Measurements from ENCODE around the gene GPR119. TPM values are rescaled to one million over a fixed set of nuclear protein-coding genes. Genes with fewer than 3 reads are reported as not detected.

Gene GPR119
- total and polyA plus RNA-seq, 2 of the 4 experiments (the other 2 are of a cell fraction): not detected

DNA sequence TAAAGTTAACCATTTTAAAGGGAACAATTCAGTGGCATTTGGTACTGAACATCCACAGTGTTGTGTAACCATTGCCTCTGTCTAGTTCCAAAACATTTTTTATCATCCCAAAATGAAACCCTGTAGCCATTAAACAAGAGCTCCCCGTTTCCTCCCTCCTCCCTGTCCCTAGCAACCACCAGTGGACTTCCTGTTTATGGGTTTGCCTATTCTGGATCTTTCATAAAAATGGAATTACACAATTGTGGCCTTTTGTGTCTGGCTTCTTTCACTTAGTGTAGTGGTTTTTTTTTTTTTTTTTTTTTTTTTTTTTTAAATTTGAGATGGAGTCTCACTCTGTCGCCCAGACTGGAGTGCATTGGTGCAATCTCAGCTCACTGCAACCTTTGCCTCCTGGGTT, 27.9 kb upstream of the GPR119 start:
- Histone ChIP-seq H2AK9ac (replicated peaks; ENCODE audit: low read depth, low read length, poor library complexity) (no peak overlapping the region), H3K9ac (ENCODE audit: low read depth, low read length) (no peak overlapping the region), H3K9me3 (ENCODE audit: control insufficient read depth, insufficient read depth, low read length) (no peaks in the 10 kb centered on the region), H3K4me3 (ENCODE audit: insufficient read depth, low read depth, low read length) (no peak overlapping the region), H2BK5ac (ENCODE audit: low read depth, low read length, poor library complexity, severe bottlenecking) (no peak overlapping the region), H4K20me1 (ENCODE audit: insufficient read depth, low read length) (no peaks in the 10 kb centered on the region), H4K91ac (ENCODE audit: insufficient read depth, low read depth, low read length) (no peak overlapping the region), H4K5ac (ENCODE audit: low read depth, low read length) (no peak overlapping the region), H3K27ac (ENCODE audit: insufficient read depth, low read length) (no peak overlapping the region), H3K36me3 (ENCODE audit: control insufficient read depth, insufficient read depth, low read length) (peaks cover 8% of the 10 kb centered on the region), H3K4ac (ENCODE audit: low read depth, low read length) (no peak overlapping the region), H3K4me1 (ENCODE audit: control insufficient read depth, insufficient read depth, low read length) (no peaks in the 10 kb centered on the region), H3K23ac (ENCODE audit: low read depth, low read length) (no peak overlapping the region), H2AK5ac (ENCODE audit: low read depth, low read length) (no peak overlapping the region), H3K27me3 (ENCODE audit: control insufficient read depth, insufficient read depth, low read length) (no peaks in the 10 kb centered on the region), H4K8ac (ENCODE audit: low read depth in 2 of 2, low read length in 2 of 2) (no peak overlapping the region), H2BK120ac (ENCODE audit: low read depth, low read length) (no peak overlapping the region), H3K56ac (ENCODE audit: extremely low read depth, insufficient read depth, low read length) (no peak overlapping the region), H2AFZ (replicated peaks; ENCODE audit: low read length, poor library complexity) (no peak overlapping the region), H2BK15ac (ENCODE audit: low read depth, low read length) (no peak overlapping the region), H2BK20ac (ENCODE audit: low read depth, low read length) (no peak overlapping the region), H3K4me2 (ENCODE audit: low read depth, low read length) (no peak overlapping the region), H3K18ac (ENCODE audit: low read depth, low read length) (no peak overlapping the region), H3K79me1 (ENCODE audit: low read depth in 1 of 2, low read length in 2 of 2) (no peaks in the 10 kb centered on the region), H3K9me1 (ENCODE audit: insufficient read depth, low read length) (no peaks in the 10 kb centered on the region), H3K14ac (replicated peaks; ENCODE audit: low read depth, low read length) (no peak overlapping the region)
- no CpG with 5 or more reads among the region's 2 CpGs for WGBS, 2 experiments (ENCODE audit: extremely low coverage in 2 of 2, insufficient read length in 1 of 2)
- no peak for DNase-seq
- ChIA-PET POLR2A (ENCODE audit: unreplicated experiment) (no interaction called here), CTCF (no interaction called here)
- intact Hi-C loops (cut with micrococcal nuclease): no loop called here
- in situ Hi-C loops (cut with MboI; ENCODE audit: low sequenced_read_pairs): no loop called here
- no peak for TF ChIP-seq RCOR1 (IDR thresholded peaks at IDR 0.05; ENCODE audit: insufficient replicate concordance, low read length)
- TF ChIP-seq NFE2L2 (IDR thresholded peaks at IDR 0.05; ENCODE audit: low read depth, low read length): no peak
- no peak for TF ChIP-seq RAD21 (IDR thresholded peaks at IDR 0.05; ENCODE audit: low read length)
- TF ChIP-seq CHD1 (IDR thresholded peaks at IDR 0.05; ENCODE audit: low read depth, low read length): no peak
- TF ChIP-seq, protein P1, sequence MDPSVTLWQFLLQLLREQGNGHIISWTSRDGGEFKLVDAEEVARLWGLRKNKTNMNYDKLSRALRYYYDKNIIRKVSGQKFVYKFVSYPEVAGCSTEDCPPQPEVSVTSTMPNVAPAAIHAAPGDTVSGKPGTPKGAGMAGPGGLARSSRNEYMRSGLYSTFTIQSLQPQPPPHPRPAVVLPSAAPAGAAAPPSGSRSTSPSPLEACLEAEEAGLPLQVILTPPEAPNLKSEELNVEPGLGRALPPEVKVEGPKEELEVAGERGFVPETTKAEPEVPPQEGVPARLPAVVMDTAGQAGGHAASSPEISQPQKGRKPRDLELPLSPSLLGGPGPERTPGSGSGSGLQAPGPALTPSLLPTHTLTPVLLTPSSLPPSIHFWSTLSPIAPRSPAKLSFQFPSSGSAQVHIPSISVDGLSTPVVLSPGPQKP (IDR thresholded peaks at IDR 0.05; ENCODE audit: borderline replicate concordance, low read depth, low read length): no peak
- no peak for TF ChIP-seq MAFK (IDR thresholded peaks at IDR 0.05; ENCODE audit: low read depth, low read length)
- TF ChIP-seq SMC3 (IDR thresholded peaks at IDR 0.05; ENCODE audit: low read depth, low read length): no peak
- TF ChIP-seq, protein P2, sequence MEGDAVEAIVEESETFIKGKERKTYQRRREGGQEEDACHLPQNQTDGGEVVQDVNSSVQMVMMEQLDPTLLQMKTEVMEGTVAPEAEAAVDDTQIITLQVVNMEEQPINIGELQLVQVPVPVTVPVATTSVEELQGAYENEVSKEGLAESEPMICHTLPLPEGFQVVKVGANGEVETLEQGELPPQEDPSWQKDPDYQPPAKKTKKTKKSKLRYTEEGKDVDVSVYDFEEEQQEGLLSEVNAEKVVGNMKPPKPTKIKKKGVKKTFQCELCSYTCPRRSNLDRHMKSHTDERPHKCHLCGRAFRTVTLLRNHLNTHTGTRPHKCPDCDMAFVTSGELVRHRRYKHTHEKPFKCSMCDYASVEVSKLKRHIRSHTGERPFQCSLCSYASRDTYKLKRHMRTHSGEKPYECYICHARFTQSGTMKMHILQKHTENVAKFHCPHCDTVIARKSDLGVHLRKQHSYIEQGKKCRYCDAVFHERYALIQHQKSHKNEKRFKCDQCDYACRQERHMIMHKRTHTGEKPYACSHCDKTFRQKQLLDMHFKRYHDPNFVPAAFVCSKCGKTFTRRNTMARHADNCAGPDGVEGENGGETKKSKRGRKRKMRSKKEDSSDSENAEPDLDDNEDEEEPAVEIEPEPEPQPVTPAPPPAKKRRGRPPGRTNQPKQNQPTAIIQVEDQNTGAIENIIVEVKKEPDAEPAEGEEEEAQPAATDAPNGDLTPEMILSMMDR (conservative IDR thresholded peaks at IDR 0.05; ENCODE audit: low read depth, low read length): no peak
- no peak for TF ChIP-seq MAZ (IDR thresholded peaks at IDR 0.05; ENCODE audit: borderline replicate concordance, low read depth, low read length)
- TF ChIP-seq, protein P3, sequence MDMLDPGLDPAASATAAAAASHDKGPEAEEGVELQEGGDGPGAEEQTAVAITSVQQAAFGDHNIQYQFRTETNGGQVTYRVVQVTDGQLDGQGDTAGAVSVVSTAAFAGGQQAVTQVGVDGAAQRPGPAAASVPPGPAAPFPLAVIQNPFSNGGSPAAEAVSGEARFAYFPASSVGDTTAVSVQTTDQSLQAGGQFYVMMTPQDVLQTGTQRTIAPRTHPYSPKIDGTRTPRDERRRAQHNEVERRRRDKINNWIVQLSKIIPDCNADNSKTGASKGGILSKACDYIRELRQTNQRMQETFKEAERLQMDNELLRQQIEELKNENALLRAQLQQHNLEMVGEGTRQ (IDR thresholded peaks at IDR 0.05; ENCODE audit: low read depth, low read length): no peak
- TF ChIP-seq BHLHE40 (IDR thresholded peaks at IDR 0.05; ENCODE audit: low read depth, low read length): no peak
- TF ChIP-seq RFX5 (IDR thresholded peaks at IDR 0.05; ENCODE audit: low read depth, low read length): no peak
- no peak for TF ChIP-seq CEBPB (IDR thresholded peaks at IDR 0.05; ENCODE audit: low read depth, low read length)
- TF ChIP-seq POLR2A (IDR thresholded peaks at IDR 0.05; ENCODE audit: low read depth, low read length): no peak
- no peak for TF ChIP-seq MXI1 (IDR thresholded peaks at IDR 0.05; ENCODE audit: borderline replicate concordance, low read depth, low read length)
- TF ChIP-seq FOS (IDR thresholded peaks at IDR 0.05; ENCODE audit: low read depth, low read length): no peak
- dilution Hi-C loops (cut with HindIII; ENCODE audit: low sequenced_read_pairs, unreplicated experiment): no loop called here
- no peak for ATAC-seq (ENCODE audit: low read depth)
- no TSS peak for BruUV-seq (replicated peaks)

Measured in IMR-90 (cell line).